CD8-positive, alpha-beta memory T cell (primary cell): ENCODE measurements around the gene PYGB. TPM values are rescaled to one million over a fixed set of nuclear protein-coding genes. Genes with fewer than 3 reads are reported as not detected.

Source experiments
- CTCF ChIA-PET: fragments of 350-600 bp; sonication (Branson Sonifier 250); formaldehyde crosslinking; loops from one replicate; lab custom pipeline; 2021; ENCODE audit warnings: antibody characterized with exemption; lab: Charles Lee
- POLR2A ChIA-PET: fragments of 350-600 bp; sonication (Branson Sonifier 250); formaldehyde crosslinking; loops from one replicate; lab custom pipeline; 2021; ENCODE audit warnings: antibody characterized with exemption; lab: Charles Lee
- DNase-seq, 5 donors: peaks; one replicate each; pipeline versions ENCODE4 v3.0.0 to v3.0.0-alpha.2; 2020 to 2022; ENCODE audit warnings: mixed read lengths in 1 of 5
- H3K27ac ChIP-seq: one replicate; pipeline ENCODE4 v1.7.0; 2013; ENCODE audit warnings: low read depth, mild to moderate bottlenecking, low read length, moderate library complexity
- H3K27me3 ChIP-seq: 2 replicates; pipeline ENCODE4 v1.7.0; 2013; ENCODE audit warnings: low read length, mild to moderate bottlenecking; ENCODE audit not compliant: insufficient read depth, poor library complexity, severe bottlenecking
- H3K36me3 ChIP-seq: 2 replicates; pipeline ENCODE4 v1.7.0; 2013; ENCODE audit warnings: mild to moderate bottlenecking, low read length, moderate library complexity; ENCODE audit not compliant: insufficient read depth
- H3K4me1 ChIP-seq: 2 replicates; pipeline ENCODE4 v1.7.0; 2013; ENCODE audit warnings: mild to moderate bottlenecking, low read length, moderate library complexity; ENCODE audit not compliant: insufficient read depth
- H3K4me3 ChIP-seq: 2 replicates; pipeline ENCODE4 v1.7.0; 2013; ENCODE audit warnings: mild to moderate bottlenecking, low read length
- H3K9me3 ChIP-seq: 2 replicates; pipeline ENCODE4 v1.7.0; 2013; ENCODE audit warnings: mild to moderate bottlenecking, low read length
- H3K27ac Mint-ChIP-seq, 8 donors: one replicate each; pipeline ENCODE4 v1.8.0; 2020 to 2021; ENCODE audit warnings: mixed read lengths in 8 of 8, mild to moderate bottlenecking in 6 of 8, inconsistent platforms in 3 of 8, moderate library complexity in 3 of 8
- H3K27me3 Mint-ChIP-seq, 2 donors: one replicate each; pipeline ENCODE4 v1.8.0; 2020 to 2021; ENCODE audit warnings: mixed read lengths in 2 of 2, mild to moderate bottlenecking in 1 of 2, moderate library complexity in 1 of 2
- H3K36me3 Mint-ChIP-seq, 3 donors: one replicate each; pipeline ENCODE4 v1.8.0; 2020 to 2021; ENCODE audit warnings: mixed read lengths in 3 of 3, inconsistent platforms in 1 of 3, mild to moderate bottlenecking in 1 of 3
- H3K4me1 Mint-ChIP-seq, 3 donors: one replicate each; pipeline ENCODE4 v1.8.0; 2020 to 2021; ENCODE audit warnings: mixed read lengths in 3 of 3, inconsistent platforms in 1 of 3, mild to moderate bottlenecking in 1 of 3
- H3K4me3 Mint-ChIP-seq, 7 donors: one replicate each; pipeline ENCODE4 v1.8.0; 2020 to 2021; ENCODE audit warnings: mixed read lengths in 7 of 7, mild to moderate bottlenecking in 6 of 7, moderate library complexity in 4 of 7, inconsistent platforms in 2 of 7
- H3K9me3 Mint-ChIP-seq, 5 donors: one replicate each; pipeline ENCODE4 v1.8.0; 2020 to 2022; ENCODE audit warnings: mixed read lengths in 5 of 5, mild to moderate bottlenecking in 3 of 5, moderate library complexity in 2 of 5, inconsistent platforms in 1 of 5
- polyA plus RNA-seq: library from polyadenylated mRNA; unstranded; fragments of 300-500 nt; fragmentation: Illumina TruSeq; gene quantifications from one replicate; pipeline ENCODE4 v1.2.3, GENCODE V29; 2021
- total RNA-seq, 2 experiments: library from RNA; stranded (reverse); gene quantifications; one replicate each; pipeline ENCODE4 v1.2.3, GENCODE V29; 2021

Gene PYGB
- total and polyA plus RNA-seq, 3 experiments from 2014 or later, result 32.5 to 35.7 (median 35.6) TPM

DNA sequence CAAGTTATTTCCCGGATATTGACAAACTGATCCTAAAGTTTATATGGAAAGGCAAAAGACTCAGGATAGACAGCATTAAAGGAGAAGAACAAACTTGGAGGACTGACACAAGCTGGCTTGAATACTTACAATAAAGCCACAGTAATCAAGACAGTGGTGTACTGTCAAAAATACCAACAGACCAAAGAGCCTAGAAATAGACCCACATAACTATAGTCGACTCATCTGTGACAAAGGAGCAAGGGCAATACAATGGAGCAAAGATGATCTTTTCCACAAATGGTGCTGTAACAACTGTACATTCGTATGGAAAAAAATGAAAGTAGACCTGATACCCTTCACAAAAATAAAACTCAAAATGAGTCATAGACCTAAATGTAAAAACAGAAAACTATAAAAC, 96.7 kb downstream of the PYGB start:
- POLR2A ChIA-PET, result no interaction called here
- no peak overlapping the region for H3K4me3 ChIP-seq
- H3K27me3 ChIP-seq, result no peaks in the 10 kb centered on the region
- peaks cover 39 to 63% (median 56%) of the 10 kb centered on the region in 3 donors for H3K4me1 Mint-ChIP-seq
- H3K9me3 ChIP-seq, result no peaks in the 10 kb centered on the region
- H3K9me3 Mint-ChIP-seq, result no peaks in the 10 kb centered on the region
- no peak overlapping the region for H3K27ac ChIP-seq
- CTCF ChIA-PET, result no interaction called here
- no peaks in the 10 kb centered on the region for H3K27me3 Mint-ChIP-seq
- peaks cover 0 to 1% (median 0%) of the 10 kb centered on the region in 3 donors for H3K36me3 Mint-ChIP-seq
- no peak overlapping the region for H3K4me3 Mint-ChIP-seq
- no peak overlapping the region for H3K27ac Mint-ChIP-seq
- no peak for DNase-seq
- H3K36me3 ChIP-seq, result no peaks in the 10 kb centered on the region
- peaks cover 5% of the 10 kb centered on the region for H3K4me1 ChIP-seq

GRCh38 chr20:25345721-25346120, 97.8 kb downstream of the PYGB start:
- H3K27me3 Mint-ChIP-seq, result no peaks in the 10 kb centered on the region
- H3K4me3 Mint-ChIP-seq, result no peak overlapping the region
- no peaks in the 10 kb centered on the region for H3K9me3 ChIP-seq
- peaks cover 5% of the 10 kb centered on the region for H3K4me1 ChIP-seq
- H3K27me3 ChIP-seq, result no peaks in the 10 kb centered on the region
- no peaks in the 10 kb centered on the region for H3K36me3 Mint-ChIP-seq
- ChIA-PET CTCF (no interaction called here), POLR2A (no interaction called here)
- DNase-seq, result no peak
- no peak overlapping the region for H3K27ac ChIP-seq
- peak overlapping the region in 2 of 8 donors; percentile 25 to 41 for H3K27ac Mint-ChIP-seq
- H3K36me3 ChIP-seq, result no peaks in the 10 kb centered on the region
- no peak overlapping the region for H3K4me3 ChIP-seq
- no peaks in the 10 kb centered on the region for H3K9me3 Mint-ChIP-seq
- H3K4me1 Mint-ChIP-seq, result peaks cover 39 to 58% (median 54%) of the 10 kb centered on the region in 3 donors

- H3K27ac Mint-ChIP-seq, result no peak overlapping the region
- Histone ChIP-seq H3K36me3 (no peaks in the 10 kb centered on the region), H3K27ac (no peak overlapping the region), H3K27me3 (no peaks in the 10 kb centered on the region), H3K4me3 (no peak overlapping the region), H3K9me3 (no peaks in the 10 kb centered on the region), H3K4me1 (peaks cover 5% of the 10 kb centered on the region)
- no peaks in the 10 kb centered on the region for H3K27me3 Mint-ChIP-seq
- H3K4me1 Mint-ChIP-seq, result peaks cover 39 to 56% (median 54%) of the 10 kb centered on the region in 3 donors
- CTCF ChIA-PET, result no interaction called here
- H3K36me3 Mint-ChIP-seq, result no peaks in the 10 kb centered on the region
- DNase-seq, result peak in 2 of 5 donors; percentile 7 to 49
- peak overlapping the region in 2 of 7 donors; percentile 14 to 34 for H3K4me3 Mint-ChIP-seq
- no peaks in the 10 kb centered on the region for H3K9me3 Mint-ChIP-seq
- POLR2A ChIA-PET, result no interaction called here
Observed at GRCh38 chr20:25346349-25346748, 98.5 kb downstream of the PYGB start.

Other genes with a start within 250 kb of the PYGB start
- 10 to 100 TPM; 24.5 to 24.8 TPM for gene ACSS1, start 189.9 kb upstream of the PYGB start, total RNA-seq
- 59.6 TPM for gene ACSS1, start 189.9 kb upstream of the PYGB start, polyA plus RNA-seq
- gene VSX1, start 165.9 kb upstream of the PYGB start, total RNA-seq, result not detected
- gene VSX1, start 165.9 kb upstream of the PYGB start, polyA plus RNA-seq, result not detected
- 10 to 100 TPM; 44.2 to 47.0 TPM for gene ENTPD6, start 52.4 kb upstream of the PYGB start, total RNA-seq
- 36.2 TPM for gene ENTPD6, start 52.4 kb upstream of the PYGB start, polyA plus RNA-seq
- gene ABHD12, start 142.8 kb downstream of the PYGB start, total RNA-seq, result 10 to 100 TPM; 27.3 to 27.6 TPM
- 35.0 TPM for gene ABHD12, start 142.8 kb downstream of the PYGB start, polyA plus RNA-seq
- gene GINS1, start 159.6 kb downstream of the PYGB start, total RNA-seq, result 10 to 100 TPM; 26.0 to 31.2 TPM
- gene GINS1, start 159.6 kb downstream of the PYGB start, polyA plus RNA-seq, result 0.74 TPM